Natural killer cell (primary cell): ENCODE results near the gene PCYT2. TPM values are rescaled to one million over a fixed set of nuclear protein-coding genes. Genes with fewer than 3 reads are reported as not detected.
"Not testable (repeated sequence)": the region's sequence is repeated elsewhere in the genome, so short reads cannot be mapped to it uniquely, and the experiment has no call there.

Experiments used
- ATAC-seq, 3 donors: fragments of 150-1000 bp in 2 of 3; fragments of 200-7000 bp in 1 of 3; cut with Tn5 transposase; 1 replicate in 1 of 3; 2 replicates in 2 of 3; pipeline ENCODE4 v1.10.0; 2021; ENCODE audit warnings: mild to moderate bottlenecking in 2 of 3, moderate library complexity in 2 of 3
- DNase-seq, 2 donors: peaks; one replicate each; pipeline versions ENCODE4 v3.0.0 to v3.0.0-alpha.2; 2013 to 2021; ENCODE audit warnings: mixed read lengths in 1 of 2
- H3K27ac ChIP-seq: one replicate; pipeline ENCODE4 v1.5.1; 2013; ENCODE audit warnings: mild to moderate bottlenecking, low read length
- H3K27me3 ChIP-seq: one replicate; pipeline ENCODE4 v1.6.1; 2013; ENCODE audit warnings: low read length; ENCODE audit not compliant: control insufficient read depth, insufficient read depth
- H3K36me3 ChIP-seq: one replicate; pipeline ENCODE4 v1.6.1; 2013; ENCODE audit warnings: low read length; ENCODE audit not compliant: control insufficient read depth, insufficient read depth
- H3K4me1 ChIP-seq: one replicate; pipeline ENCODE4 v1.6.1; 2013; ENCODE audit warnings: low read length; ENCODE audit not compliant: control insufficient read depth, insufficient read depth
- H3K4me3 ChIP-seq: one replicate; pipeline ENCODE4 v1.5.1; 2013; ENCODE audit warnings: low read length
- H3K9me3 ChIP-seq: one replicate; pipeline ENCODE4 v1.6.1; 2013; ENCODE audit warnings: low read length; ENCODE audit not compliant: control insufficient read depth, insufficient read depth
- H3K27ac Mint-ChIP-seq, 2 donors: one replicate each; pipeline ENCODE4 v1.8.0; 2022; ENCODE audit warnings: mild to moderate bottlenecking in 2 of 2, mixed read lengths in 2 of 2, moderate library complexity in 1 of 2
- H3K27me3 Mint-ChIP-seq, 2 donors: one replicate each; pipeline ENCODE4 v1.8.0; 2022; ENCODE audit warnings: low read depth in 2 of 2, mixed read lengths in 2 of 2
- H3K36me3 Mint-ChIP-seq: one replicate; pipeline ENCODE4 v1.8.0; 2022; ENCODE audit warnings: mixed read lengths
- H3K4me1 Mint-ChIP-seq, 2 donors: one replicate each; pipeline ENCODE4 v1.8.0; 2022; ENCODE audit warnings: mixed read lengths in 2 of 2
- H3K4me3 Mint-ChIP-seq: one replicate; pipeline ENCODE4 v1.8.0; 2022; ENCODE audit warnings: mild to moderate bottlenecking, moderate library complexity, mixed read lengths
- H3K9me3 Mint-ChIP-seq, 2 donors: one replicate each; pipeline ENCODE4 v1.8.0; 2022; ENCODE audit warnings: mixed read lengths in 2 of 2
- WGBS: methylation state at CpG from one replicate; pipeline ENCODE4 v1.1.7; 2013; ENCODE audit warnings: missing lambda C conversion rate; ENCODE audit not compliant: insufficient coverage; 5-methylcytosine and 5-hydroxymethylcytosine counted together
- intact Hi-C: fragments of 100-400 bp; cut with micrococcal nuclease; formaldehyde crosslinking; loops from one replicate; pipeline ENCODE4 v1.14.2; 2022
- total RNA-seq, 4 donors: library from RNA; stranded (reverse); fragments of 120-200 nt in 1 of 4; gene quantifications; one replicate each; pipeline versions ENCODE4 v1.2.3 to v1.2.4, GENCODE V29; 2013 to 2022
- TF ChIP-seq, protein P1 (sequence below): fragments of 200-600 bp; IDR thresholded peaks from one replicate; pipeline ENCODE4 v1.8.0; 2022; ENCODE audit warnings: antibody characterized with exemption

PCYT2 gene
- total RNA-seq, 3 donors from 2014 or later (not counting 1 experiment from before 2014, with no cell fraction given) = 30.6 to 34.4 (median 34.2) TPM

DNA sequence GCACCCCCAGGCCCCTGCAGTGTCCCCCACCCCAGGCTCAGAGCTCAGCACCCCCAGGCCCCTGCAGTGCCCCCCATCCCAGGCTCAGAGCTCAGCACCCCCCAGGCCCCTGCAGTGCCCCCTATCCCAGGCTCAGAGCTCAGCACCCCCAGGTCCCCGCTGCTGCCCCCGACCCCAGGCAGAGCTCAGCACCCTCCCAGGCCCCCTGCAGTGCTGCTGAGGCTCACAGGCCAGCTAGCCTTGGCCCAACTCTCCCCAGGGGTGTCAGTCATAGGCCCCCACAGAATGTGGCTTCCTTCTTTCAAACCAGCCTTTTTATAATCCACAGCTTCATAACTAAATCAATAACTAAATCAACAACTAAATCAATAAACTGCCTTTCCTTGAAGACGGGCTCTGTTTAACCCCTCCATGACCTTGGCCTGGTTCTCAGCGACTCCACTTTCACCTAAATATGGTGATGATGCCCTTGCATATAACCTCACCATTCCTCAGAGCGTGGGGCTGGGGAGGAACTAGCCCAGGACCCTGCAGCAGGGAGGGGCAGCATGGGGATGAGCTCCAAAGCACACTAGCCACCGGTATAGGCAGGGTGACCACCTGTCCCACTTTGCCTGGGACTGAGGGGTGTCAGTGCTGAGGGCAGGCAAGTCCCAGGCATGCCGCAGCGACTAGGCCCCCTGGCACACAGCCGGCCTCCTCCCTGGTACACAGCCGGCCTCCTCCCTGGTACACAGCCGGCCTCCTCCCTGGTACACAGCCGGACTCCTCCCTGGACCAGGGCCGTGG lies 44.8 kb upstream of the PCYT2 start:
- Histone ChIP-seq H3K4me3 (no peak overlapping the region), H3K4me1 (peaks cover 15% of the 10 kb centered on the region), H3K36me3 (no peaks in the 10 kb centered on the region), H3K27me3 (peaks cover 10% of the 10 kb centered on the region), H3K27ac (no peak overlapping the region), H3K9me3 (no peaks in the 10 kb centered on the region)
- Mint-ChIP-seq H3K4me3 (no peak overlapping the region), H3K4me1 (no peaks in the 10 kb centered on the region), H3K27me3 (peaks cover 6 to 10% of the 10 kb centered on the region in 2 donors), H3K36me3 (no peaks in the 10 kb centered on the region), H3K27ac (no peak overlapping the region), H3K9me3 (no peaks in the 10 kb centered on the region)
- DNase-seq (no peak), ATAC-seq (no peak)
- TF ChIP-seq, protein P1, sequence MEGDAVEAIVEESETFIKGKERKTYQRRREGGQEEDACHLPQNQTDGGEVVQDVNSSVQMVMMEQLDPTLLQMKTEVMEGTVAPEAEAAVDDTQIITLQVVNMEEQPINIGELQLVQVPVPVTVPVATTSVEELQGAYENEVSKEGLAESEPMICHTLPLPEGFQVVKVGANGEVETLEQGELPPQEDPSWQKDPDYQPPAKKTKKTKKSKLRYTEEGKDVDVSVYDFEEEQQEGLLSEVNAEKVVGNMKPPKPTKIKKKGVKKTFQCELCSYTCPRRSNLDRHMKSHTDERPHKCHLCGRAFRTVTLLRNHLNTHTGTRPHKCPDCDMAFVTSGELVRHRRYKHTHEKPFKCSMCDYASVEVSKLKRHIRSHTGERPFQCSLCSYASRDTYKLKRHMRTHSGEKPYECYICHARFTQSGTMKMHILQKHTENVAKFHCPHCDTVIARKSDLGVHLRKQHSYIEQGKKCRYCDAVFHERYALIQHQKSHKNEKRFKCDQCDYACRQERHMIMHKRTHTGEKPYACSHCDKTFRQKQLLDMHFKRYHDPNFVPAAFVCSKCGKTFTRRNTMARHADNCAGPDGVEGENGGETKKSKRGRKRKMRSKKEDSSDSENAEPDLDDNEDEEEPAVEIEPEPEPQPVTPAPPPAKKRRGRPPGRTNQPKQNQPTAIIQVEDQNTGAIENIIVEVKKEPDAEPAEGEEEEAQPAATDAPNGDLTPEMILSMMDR = no peak
- WGBS = 96% methylated on average over 13 of the region's 13 CpGs
- intact Hi-C loops = no loop called here

DNA sequence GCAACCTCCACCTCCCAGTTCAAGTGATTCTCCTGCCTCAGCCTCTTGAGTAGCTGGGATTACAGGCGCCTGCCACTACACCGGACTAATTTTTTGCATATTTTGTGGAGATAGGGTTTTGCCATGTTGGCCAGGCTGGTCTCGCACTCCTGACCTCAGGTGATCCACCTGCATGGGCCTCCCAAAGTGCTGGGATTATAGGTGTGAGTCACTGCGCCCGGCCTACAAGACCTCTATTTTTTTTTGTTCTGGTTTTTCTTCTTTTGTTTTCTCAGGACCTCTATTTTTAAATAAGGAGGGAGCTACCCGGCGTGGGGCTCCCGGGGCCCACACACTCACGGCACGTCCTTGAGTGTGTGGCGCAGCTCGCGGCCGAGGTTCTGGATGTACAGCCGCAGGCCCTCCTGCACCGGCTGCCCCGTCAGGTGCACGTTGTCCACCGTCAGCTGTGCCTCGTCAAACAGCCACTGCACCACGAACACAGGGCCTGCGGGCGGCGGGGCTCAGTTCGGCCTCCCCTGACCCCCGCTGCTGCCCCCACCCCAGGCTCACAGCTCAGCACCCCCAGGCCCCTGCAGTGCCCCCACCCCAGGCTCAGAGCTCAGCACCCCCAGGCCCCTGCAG lies 44.0 kb upstream of the PCYT2 start:
- H3K27me3 Mint-ChIP-seq = peaks cover 6 to 10% of the 10 kb centered on the region in 2 donors
- no peak overlapping the region for H3K27ac ChIP-seq
- intact Hi-C loops = no loop called here
- no peaks in the 10 kb centered on the region for H3K9me3 Mint-ChIP-seq
- H3K27ac Mint-ChIP-seq = no peak overlapping the region
- peaks cover 10% of the 10 kb centered on the region for H3K27me3 ChIP-seq
- 97% methylated on average over 26 of the region's 26 CpGs for WGBS
- no peak for DNase-seq
- no peaks in the 10 kb centered on the region for H3K9me3 ChIP-seq
- H3K4me1 ChIP-seq = peaks cover 10% of the 10 kb centered on the region
- no peaks in the 10 kb centered on the region for H3K36me3 ChIP-seq
- no peak overlapping the region for H3K4me3 Mint-ChIP-seq
- H3K4me3 ChIP-seq = no peak overlapping the region
- no peak for ATAC-seq
- TF ChIP-seq, protein P1 = no peak
- H3K4me1 Mint-ChIP-seq = no peaks in the 10 kb centered on the region
- H3K36me3 Mint-ChIP-seq = no peaks in the 10 kb centered on the region

DNA sequence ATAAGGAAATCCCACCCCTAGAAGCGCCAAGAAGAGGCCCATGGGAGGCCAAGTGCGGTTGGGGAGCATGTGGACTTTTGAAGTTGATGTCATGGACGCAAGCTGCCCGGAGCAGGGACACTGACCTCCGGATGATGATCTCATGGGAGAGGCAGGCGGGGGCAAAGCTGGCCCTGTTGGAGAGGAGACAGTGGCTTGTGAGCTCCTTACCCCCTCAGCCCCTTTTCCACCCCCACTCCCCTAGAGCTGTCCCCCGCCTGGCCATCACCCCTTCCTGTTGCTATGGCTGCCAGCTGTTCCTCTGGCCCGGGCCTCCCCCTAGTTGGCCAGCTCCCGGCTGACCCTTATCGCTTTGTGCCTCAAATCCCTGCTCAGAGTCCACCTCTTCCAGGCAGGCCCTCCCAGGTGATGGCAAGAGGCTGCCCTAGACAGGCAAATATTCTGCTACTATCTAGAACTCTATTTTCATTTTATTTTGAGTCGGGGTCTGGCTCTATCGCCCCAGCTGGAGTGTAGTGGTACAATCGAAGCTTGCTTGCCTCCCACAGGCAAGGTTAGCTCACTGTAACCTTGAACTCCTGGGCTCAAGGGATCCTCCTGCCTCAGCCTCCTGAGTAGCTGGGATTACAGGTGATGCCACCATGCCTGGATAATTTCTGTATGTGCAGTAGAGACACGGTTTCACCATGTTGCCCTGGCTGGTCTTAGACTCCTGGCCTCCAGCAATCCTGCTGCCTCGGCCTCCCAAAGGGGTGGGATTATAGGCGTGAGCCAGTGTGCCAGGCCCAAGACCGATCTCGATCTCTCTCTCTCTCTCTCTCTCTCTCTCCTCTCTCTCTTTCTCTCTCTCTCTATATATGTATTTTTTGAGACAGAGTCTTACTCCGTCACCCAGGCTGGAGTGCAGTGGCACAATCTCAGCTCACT lies 43.2 kb upstream of the PCYT2 start:
- Mint-ChIP-seq H3K27ac (no peak overlapping the region), H3K4me3 (no peak overlapping the region), H3K36me3 (no peaks in the 10 kb centered on the region), H3K27me3 (peaks cover 6 to 10% of the 10 kb centered on the region in 2 donors), H3K9me3 (no peaks in the 10 kb centered on the region), H3K4me1 (no peaks in the 10 kb centered on the region)
- Histone ChIP-seq H3K4me3 (no peak overlapping the region), H3K27me3 (peaks cover 8% of the 10 kb centered on the region), H3K27ac (no peak overlapping the region), H3K36me3 (no peaks in the 10 kb centered on the region), H3K9me3 (no peaks in the 10 kb centered on the region), H3K4me1 (peaks cover 6% of the 10 kb centered on the region)
- no peak for ATAC-seq
- 91% methylated on average over 18 of the region's 19 CpGs for WGBS
- TF ChIP-seq, protein P1 = no peak
- no peak for DNase-seq
- intact Hi-C loops = no loop called here

DNA sequence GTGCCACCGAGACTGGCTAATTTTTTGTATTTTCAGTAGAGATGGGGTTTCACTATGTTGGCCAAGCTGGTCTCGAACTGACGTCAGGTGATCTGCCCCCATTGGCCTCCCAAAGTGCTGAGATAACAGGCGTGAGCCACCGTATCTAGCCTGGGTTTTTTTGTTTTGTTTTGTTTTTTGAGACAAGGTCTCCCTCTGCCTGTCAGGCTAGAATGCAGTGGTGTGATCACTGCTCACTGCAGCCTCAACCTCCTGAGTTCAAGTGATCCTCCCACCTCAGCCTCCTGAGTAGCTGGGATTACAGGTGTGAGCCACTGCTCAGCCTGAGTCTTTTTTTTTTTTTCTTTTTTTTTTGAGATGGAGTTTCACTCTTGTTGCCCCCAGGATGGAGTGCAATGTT lies 42.2 kb upstream of the PCYT2 start:
- H3K36me3 Mint-ChIP-seq, H3K27me3 Mint-ChIP-seq, H3K36me3 ChIP-seq, ATAC-seq, H3K4me1 ChIP-seq, H3K27ac ChIP-seq, H3K4me1 Mint-ChIP-seq, intact Hi-C loops, H3K4me3 Mint-ChIP-seq, H3K27me3 ChIP-seq, H3K4me3 ChIP-seq, DNase-seq, H3K9me3 ChIP-seq, H3K9me3 Mint-ChIP-seq, H3K27ac Mint-ChIP-seq: not testable (repeated sequence)
- WGBS = 77% methylated on average over 5 of the region's 5 CpGs
